ENCODE data around the gene USP34. TPM values are rescaled to one million over a fixed set of nuclear protein-coding genes. Genes with fewer than 3 reads are reported as not detected.

The USP34 gene
- total RNA-seq, 1 experiment from 2014 or later = 76.3 TPM

GRCh38 chr2:61504949-61505348 is 34.1 kb upstream of the USP34 start:
- H3K9me3 ChIP-seq (ENCODE audit: control insufficient read depth in 1 of 2, insufficient read depth in 1 of 2, low read depth in 1 of 2, low read length in 2 of 2) = no peaks in the 10 kb centered on the region
- H2AFZ ChIP-seq (ENCODE audit: low read depth, low read length, poor library complexity, severe bottlenecking) = no peak overlapping the region
- DNase-seq (ENCODE audit: low read depth, low spot score) (no peak), ATAC-seq (no peak)
- H3K36me3 ChIP-seq (ENCODE audit: control insufficient read depth in 1 of 2, insufficient read depth in 2 of 2, low read length in 2 of 2) = peaks cover 18 to 26% of the 10 kb centered on the region in 2 experiments; a peak in 3 of 4 replicates
- TF ChIP-seq FOSL1 (IDR thresholded peaks at IDR 0.05; ENCODE audit: low read depth) (no peak), EGR1 (IDR thresholded peaks at IDR 0.05; ENCODE audit: low read depth) (no peak), MAX (IDR thresholded peaks at IDR 0.05) (no peak), CEBPB (IDR thresholded peaks at IDR 0.05; ENCODE audit: low read depth) (no peak), JUND (IDR thresholded peaks at IDR 0.05) (no peak), EZH2 (IDR thresholded peaks at IDR 0.05) (no peak), ZFX (IDR thresholded peaks at IDR 0.05) (no peak), CBX3 (IDR thresholded peaks at IDR 0.05; ENCODE audit: low read depth) (no peak), SIN3A (IDR thresholded peaks at IDR 0.05; ENCODE audit: low read depth) (no peak), ELF1 (IDR thresholded peaks at IDR 0.05; ENCODE audit: borderline replicate concordance, low read depth) (no peak), POLR2AphosphoS5 (IDR thresholded peaks at IDR 0.05; ENCODE audit: low read depth, low read length) (no peak), RAD21 (IDR thresholded peaks at IDR 0.05; ENCODE audit: low read depth) (no peak)
- TF ChIP-seq, protein P1, sequence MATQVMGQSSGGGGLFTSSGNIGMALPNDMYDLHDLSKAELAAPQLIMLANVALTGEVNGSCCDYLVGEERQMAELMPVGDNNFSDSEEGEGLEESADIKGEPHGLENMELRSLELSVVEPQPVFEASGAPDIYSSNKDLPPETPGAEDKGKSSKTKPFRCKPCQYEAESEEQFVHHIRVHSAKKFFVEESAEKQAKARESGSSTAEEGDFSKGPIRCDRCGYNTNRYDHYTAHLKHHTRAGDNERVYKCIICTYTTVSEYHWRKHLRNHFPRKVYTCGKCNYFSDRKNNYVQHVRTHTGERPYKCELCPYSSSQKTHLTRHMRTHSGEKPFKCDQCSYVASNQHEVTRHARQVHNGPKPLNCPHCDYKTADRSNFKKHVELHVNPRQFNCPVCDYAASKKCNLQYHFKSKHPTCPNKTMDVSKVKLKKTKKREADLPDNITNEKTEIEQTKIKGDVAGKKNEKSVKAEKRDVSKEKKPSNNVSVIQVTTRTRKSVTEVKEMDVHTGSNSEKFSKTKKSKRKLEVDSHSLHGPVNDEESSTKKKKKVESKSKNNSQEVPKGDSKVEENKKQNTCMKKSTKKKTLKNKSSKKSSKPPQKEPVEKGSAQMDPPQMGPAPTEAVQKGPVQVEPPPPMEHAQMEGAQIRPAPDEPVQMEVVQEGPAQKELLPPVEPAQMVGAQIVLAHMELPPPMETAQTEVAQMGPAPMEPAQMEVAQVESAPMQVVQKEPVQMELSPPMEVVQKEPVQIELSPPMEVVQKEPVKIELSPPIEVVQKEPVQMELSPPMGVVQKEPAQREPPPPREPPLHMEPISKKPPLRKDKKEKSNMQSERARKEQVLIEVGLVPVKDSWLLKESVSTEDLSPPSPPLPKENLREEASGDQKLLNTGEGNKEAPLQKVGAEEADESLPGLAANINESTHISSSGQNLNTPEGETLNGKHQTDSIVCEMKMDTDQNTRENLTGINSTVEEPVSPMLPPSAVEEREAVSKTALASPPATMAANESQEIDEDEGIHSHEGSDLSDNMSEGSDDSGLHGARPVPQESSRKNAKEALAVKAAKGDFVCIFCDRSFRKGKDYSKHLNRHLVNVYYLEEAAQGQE (IDR thresholded peaks at IDR 0.05; ENCODE audit: low read depth) = no peak
- H3K9ac ChIP-seq (ENCODE audit: low read length) = no peak overlapping the region
- peaks cover 100% of the 10 kb centered on the region for H3K79me2 ChIP-seq (ENCODE audit: insufficient read depth, low read length)
- H3K9me2 ChIP-seq (ENCODE audit: insufficient read depth) = no peaks in the 10 kb centered on the region
- H3K4me3 ChIP-seq (replicated peaks in 1 of 2; ENCODE audit: low read depth in 1 of 2, low read length in 2 of 2) = no peak overlapping the region
- H3K4me2 ChIP-seq (ENCODE audit: low read length) = no peak overlapping the region
- no TSS peak for BruUV-seq (replicated peaks)
- H3K27ac ChIP-seq (ENCODE audit: low read depth, low read length) = no peak overlapping the region
- ChIA-PET CTCF (no interaction called here), POLR2A (no interaction called here), RAD21 (ENCODE audit: low non-redundant PET in 1 of 2, low total read pairs in 2 of 2, uncharacterized antibody in 2 of 2, unreplicated experiment in 2 of 2) (no interaction called here)
- intact Hi-C loops (cut with micrococcal nuclease) = no loop called here
- H3K4me1 ChIP-seq (ENCODE audit: control insufficient read depth in 1 of 2, insufficient read depth in 2 of 2, low read length in 2 of 2) = no peaks in the 10 kb centered on the region
- no peaks in the 10 kb centered on the region for H3K27me3 ChIP-seq (ENCODE audit: insufficient read depth, low read length)
- peaks cover 26% of the 10 kb centered on the region; the same call in 1 of the 2 replicates for H4K20me1 ChIP-seq (ENCODE audit: insufficient read depth)

All from HCT116 (cell line).